ENCODE measurements around the gene TRIM71.
"Not testable (repeated sequence)": the region's sequence is repeated elsewhere in the genome, so short reads cannot be mapped to it uniquely, and the experiment has no call there.

Gene TRIM71

GRCh38 chr3:32820430-32820829 lies 2.6 kb downstream of the TRIM71 start:
- no peak for DNase-seq

GRCh38 chr3:32820971-32821685 lies 3.3 kb downstream of the TRIM71 start:
- no peak for DNase-seq

DNA sequence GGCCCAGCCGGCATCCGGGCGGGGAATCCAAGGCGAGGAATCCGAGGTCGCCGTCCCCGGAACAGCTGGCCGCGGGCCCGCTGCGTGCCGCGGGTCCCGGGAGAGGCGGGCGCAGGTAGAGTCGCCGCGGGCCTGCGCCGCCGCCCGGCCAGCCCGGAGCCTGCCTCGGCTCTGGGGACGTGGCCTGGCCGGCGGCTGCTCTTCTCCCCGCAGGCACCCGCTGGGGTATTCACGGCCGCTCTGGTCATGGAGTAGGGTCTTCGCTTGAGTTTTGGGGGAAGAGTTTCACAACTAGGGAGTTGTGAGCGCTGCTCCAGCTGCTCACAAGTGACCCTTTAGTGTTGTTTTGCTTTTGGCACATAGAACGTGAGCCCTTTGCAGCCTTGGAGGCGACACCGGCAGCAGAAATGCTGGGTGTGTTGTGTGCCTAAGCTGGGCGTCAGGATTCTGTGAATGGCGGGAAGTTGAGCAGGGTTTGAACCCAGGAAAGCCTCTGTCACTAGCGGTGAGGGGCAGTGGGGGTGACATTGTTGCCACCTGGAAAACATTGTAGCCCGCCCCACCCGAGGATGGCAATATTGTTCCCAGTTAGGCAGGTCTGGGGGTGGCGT lies 4.0 kb downstream of the TRIM71 start:
- no peak for DNase-seq

DNA sequence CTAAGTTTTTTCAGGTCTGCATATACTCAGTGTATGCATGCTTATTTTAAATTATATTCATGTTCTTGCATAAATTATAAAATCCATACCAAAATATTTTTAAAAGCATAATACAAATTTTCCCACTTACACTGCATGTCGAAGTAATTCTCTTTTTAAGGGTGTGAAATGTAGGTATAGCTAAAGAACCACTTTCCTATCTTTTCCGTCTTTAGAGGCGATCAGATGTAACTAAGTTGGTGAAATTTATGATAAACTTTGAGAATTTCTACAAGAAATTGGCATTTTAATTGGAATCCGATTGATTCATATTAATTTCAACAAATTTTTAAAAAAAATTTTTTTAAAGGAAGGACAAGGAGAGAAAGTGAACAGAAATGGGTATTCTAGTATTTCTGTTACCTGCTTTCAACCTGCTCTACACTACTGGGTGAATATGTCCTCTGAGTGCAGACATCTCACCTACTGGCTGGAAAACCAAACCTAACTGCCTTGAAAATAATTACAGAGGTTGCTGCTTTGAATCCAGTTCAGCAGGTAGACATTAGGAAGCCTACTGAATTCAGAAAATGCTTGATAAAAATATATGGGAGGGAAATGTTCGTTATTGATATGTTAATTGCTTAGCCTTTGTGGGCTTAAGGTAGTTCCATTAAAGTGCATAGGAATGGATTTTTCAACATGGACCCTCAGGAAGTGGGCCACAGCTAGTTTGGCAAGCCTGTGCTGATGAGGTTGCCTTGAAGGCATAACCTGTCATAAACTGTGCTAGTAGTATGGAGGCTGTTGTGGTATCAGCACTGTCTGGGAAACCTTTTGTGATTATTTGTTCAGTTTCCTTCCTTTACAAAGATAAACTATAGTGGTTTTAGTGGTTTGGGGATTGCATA lies 5.1 kb downstream of the TRIM71 start:
- no peak for DNase-seq

DNA sequence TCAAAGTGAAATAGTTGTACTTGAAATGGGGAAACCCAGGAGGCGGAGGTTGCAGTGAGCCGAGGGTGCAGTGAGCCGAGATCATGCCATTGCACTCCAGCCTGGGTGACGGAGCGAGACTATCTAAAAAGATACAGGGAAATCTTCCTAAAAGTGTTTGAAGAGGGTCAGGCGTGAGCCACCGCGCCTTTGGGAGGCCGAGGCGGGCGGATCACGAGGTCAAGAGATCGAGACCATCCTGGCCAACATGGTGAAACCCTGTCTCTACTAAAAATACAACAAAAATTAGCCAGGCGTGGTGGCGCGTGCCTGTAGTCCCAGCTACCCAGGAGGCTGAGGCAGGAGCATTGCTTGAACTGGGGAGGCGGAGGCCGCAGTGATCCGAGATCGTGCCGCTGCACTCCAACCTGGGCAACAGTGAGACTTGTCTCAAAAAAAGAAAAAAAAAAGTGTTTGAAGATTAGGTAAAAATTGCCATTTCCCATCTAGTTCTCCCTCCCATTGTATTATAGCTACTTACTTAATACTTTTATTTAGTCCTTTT lies 5.9 kb downstream of the TRIM71 start:
- not testable (repeated sequence) for DNase-seq

- DNase-seq: no peak
Measured at GRCh38 chr3:32825601-32826375, 8.0 kb downstream of the TRIM71 start.

DNA sequence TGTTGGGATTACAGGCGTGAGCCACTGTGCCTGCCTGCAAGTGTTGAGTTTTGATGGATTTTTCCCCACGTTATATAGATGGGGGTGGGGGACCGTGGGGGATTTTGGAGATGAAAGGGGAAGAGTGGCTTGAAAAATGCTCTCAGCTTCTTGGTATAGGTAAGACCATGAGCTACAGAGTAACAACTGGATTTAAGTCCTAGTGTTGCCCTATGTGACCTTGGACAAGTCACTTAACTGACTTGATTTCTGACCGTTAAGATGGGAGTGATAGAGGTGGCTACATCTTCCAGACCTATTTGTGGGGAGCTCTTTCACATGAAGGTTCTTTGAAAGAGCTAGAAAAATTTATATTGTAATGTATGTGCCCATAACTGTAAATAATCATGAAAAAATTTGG lies 13.3 kb downstream of the TRIM71 start:
- DNase-seq: no peak

DNA sequence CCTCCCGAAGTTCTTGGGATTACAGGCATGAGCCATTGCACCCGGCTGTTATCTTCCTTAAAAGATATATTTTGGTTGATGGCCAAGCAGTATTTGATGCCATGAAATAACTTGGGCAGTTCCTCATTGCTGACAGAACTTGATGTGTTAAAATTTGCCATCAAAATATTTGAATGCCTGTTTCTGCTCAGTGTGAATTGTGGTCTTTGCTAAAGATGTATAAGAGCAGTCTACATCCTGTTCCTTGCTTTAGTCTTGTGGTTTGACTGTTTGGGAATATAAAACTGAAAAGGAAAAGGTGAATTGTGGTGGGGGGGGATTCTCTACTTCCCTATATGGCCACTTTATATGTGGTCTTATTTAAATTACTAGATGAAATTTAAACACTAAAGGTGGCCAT lies 14.0 kb downstream of the TRIM71 start:
- no peak for DNase-seq

- DNase-seq: no peak
Measured at GRCh38 chr3:32832193-32832592, 14.4 kb downstream of the TRIM71 start.

- no peak for DNase-seq
Measured at GRCh38 chr3:32835049-32835371, 17.2 kb downstream of the TRIM71 start.

- DNase-seq: no peak
Measured at GRCh38 chr3:32835961-32836360, 18.2 kb downstream of the TRIM71 start.

GRCh38 chr3:32836601-32837000 lies 18.8 kb downstream of the TRIM71 start:
- DNase-seq: no peak

GRCh38 chr3:32837366-32837765 lies 19.6 kb downstream of the TRIM71 start:
- no peak for DNase-seq

- no peak for DNase-seq
Measured at GRCh38 chr3:32837789-32838188, 20.0 kb downstream of the TRIM71 start.

DNA sequence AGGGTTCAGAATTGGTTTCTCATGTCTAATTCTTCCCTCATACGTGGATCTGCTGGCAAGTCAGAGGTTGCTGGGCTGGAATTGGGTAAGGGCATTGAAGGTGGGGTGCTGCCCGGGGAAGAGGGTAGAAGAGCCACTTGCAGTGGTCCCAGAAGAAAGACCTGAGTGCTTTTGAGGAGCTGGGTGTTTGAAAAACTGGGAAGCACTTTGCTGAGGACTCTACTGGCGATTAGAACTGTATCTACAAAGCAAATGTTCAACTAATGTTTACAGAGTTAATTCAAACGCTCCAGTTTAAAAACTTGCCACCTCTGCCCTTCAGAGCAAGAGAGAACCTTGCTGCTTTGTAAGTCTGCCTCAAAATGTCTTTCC lies 21.9 kb downstream of the TRIM71 start:
- no peak for DNase-seq

- no peak for DNase-seq
Measured at GRCh38 chr3:32840086-32840841, 22.5 kb downstream of the TRIM71 start.

GRCh38 chr3:32841341-32841740 lies 23.5 kb downstream of the TRIM71 start:
- no peak for DNase-seq

DNA sequence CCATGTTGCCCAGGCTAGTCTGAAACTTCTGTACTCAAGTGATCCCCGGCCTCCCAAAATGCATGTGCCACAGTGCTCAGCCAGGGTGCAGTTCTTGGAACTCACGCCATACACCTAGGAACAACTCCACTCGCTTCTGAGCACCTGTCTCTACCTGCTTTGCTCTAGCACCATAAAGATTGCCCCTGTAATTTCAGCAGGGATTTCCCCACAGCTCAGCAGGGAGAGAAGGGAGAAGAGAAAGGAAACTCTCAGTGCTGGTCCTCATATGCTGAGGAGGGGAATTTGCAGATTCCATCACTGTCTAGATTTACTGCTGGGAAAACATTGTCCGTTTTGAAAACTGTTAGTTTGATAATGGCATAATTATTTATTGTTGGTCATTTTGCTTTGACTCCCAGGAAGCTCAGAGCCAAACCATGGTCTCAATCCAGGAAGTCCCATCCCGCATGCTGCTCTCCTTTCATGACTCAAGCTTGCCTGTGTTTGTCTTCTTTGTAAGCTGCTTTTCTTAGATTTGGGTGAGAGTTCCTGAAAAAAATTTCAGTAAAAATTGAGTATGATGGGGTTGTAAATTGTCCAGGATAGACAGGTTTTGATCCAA lies 24.2 kb downstream of the TRIM71 start:
- DNase-seq: no peak

GRCh38 chr3:32842531-32842931 lies 24.7 kb downstream of the TRIM71 start:
- no peak for DNase-seq

DNA sequence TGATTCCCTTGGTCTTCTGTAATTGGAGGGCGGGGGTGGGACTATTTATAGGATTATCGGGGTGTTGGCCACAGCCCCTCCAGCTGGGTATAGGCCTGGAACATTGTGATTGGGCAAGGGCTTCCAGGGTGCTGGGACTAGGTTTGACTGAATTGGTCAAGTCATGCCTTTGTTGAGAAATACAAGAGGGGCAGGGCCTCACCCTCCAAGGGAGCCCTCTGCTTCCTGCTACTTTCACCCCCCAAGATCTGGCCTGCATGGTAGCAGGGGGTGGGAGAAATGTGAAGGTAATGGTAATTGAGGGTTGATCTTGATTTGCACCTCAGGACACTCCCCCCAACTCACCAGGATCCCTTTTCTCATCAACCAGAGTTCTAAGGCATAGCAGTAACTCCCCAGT lies 25.2 kb downstream of the TRIM71 start:
- no peak for DNase-seq

- DNase-seq: no peak
Measured at GRCh38 chr3:32843510-32844321, 25.9 kb downstream of the TRIM71 start.

Data from activated T-cell treated with anti-CD3 and anti-CD28 coated beads, Interleukin-2, amount 50 U/mL, for 48 hours (primary cell).